Activated CD8-positive, alpha-beta memory T cell treated with anti-CD3 and anti-CD28 coated beads for 48 hours (primary cell): ENCODE results near the gene CNTN4.
"Not testable (repeated sequence)": the region's sequence is repeated elsewhere in the genome, so short reads cannot be mapped to it uniquely, and the experiment has no call there.

Experiments used
- DNase-seq, 3 experiments: peaks; one replicate each; pipeline ENCODE4 v3.0.0-alpha.2; 2020; ENCODE audit warnings: low read depth in 2 of 3, low spot score in 2 of 3

CNTN4 gene

DNA sequence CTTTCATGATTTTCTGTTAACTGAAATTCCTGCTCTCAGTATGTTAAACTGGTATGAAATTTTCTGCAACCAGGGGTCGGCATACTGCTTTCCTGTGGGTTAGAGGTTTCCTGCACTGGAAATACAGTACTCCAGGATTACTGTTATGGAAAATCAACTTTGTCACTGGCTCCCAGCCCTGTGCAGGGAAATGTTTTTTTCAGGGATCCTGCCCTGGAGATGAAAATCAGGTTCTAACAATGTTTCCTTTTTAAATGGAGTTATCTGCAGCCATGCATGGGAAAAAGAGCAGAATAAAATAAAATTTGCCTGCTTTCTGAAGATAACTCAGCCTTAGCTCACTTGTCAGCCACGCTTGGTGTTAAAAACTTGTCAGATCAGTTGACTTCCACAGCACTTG is 791.1 kb downstream of the CNTN4 start:
- DNase-seq, result no peak

DNA sequence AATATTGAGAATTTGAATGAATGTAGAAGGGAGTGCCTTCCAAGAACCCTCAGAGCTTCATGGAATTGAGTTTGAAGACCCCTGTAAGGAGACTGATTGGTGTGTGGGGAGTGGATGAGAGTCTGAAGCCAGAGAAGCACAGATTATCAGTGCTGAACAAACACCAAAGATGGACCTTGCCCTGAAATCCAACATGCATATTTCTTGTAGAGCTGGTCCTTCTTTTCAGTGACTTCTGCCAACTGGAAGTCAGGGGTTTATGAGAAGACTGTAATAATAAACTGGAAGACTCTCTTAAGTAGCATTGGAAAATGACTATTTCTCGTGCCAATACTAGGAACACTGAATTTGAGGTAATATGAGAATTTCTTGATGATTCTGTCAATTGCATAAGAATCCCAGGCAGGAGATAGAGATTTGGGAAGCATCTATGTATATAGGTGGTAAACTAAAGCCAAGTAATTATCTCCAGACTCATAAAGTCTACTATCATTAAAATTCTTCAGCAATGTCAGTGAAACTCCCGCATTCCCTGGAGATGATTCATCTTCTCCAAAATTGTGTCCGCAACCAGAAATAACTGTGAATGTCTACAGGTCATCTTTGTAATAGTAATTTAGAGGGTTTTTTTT is 797.8 kb downstream of the CNTN4 start:
- no peak for DNase-seq

DNA sequence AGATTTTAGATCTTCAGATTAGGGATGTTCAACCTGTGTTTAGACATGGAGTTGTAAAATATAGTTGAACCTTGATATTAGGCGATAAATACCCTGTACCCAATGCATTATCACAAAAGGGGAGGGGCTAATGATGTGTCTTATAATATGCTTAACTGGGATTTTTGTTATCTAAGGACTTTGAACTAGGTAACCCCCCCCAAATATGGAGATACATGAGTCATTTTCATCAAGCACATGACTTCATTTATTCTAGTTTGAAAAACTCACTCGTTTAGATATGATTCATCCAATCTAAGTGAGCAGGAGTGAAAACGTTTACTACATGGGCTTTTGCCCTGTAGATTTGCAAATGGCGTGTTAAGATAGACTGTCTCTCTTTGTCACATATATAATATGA is 799.2 kb downstream of the CNTN4 start:
- DNase-seq, result no peak

- DNase-seq, result no peak
Measured at GRCh38 chr3:2898591-2899353, 800.1 kb downstream of the CNTN4 start.

GRCh38 chr3:2904054-2904453 is 805.4 kb downstream of the CNTN4 start:
- DNase-seq, result no peak

DNA sequence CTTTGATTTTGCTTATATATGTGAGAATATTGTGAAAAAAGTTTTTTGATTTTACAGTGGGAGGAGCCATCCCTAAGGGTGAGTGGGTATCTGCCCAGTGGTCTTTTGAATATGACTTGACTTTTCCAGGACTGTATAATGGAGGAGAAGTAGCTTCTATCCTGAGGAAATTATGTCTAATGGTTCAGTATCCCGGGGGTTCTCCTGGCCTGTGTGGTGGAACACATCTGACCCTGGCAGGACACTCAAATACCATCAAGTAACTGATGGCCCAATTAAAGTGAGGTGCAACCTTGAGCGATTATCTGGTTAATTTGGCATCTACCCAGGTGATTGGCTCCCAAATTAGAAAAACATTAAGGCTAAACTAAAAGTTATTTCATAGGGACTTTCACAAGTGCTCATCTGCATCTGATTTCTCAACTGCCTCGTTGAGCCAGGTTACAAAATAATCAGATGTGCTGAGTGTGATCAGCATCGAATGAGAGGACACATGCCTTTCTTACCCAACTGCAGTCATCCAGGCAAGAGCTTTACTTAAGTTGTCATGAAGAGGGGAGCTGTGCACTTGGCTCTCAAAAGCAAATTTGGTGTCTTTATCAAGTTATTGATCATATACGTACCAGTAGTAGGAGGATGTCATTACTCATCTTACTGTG is 810.2 kb downstream of the CNTN4 start:
- DNase-seq, result no peak

GRCh38 chr3:2910997-2911396 is 812.3 kb downstream of the CNTN4 start:
- DNase-seq, result no peak

DNA sequence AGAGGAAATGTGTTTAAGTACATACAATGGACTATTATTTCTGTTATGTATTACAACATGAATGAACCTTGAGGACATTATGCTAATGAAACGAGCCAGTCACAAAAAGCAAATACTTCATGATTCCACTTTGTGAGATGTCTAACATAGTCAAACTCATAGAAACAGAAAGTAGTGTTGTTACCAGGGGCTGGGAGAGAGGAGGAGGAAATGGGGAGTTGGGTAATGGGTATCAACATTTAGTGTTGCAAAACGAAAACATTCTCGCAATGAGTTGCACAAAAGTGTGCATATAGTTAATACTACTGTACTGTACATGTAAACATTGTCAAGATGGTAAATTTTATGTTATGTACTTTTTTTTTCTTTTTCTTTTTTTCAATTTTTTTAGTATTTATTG is 817.2 kb downstream of the CNTN4 start:
- DNase-seq, result no peak

GRCh38 chr3:2916640-2917039 is 818.0 kb downstream of the CNTN4 start:
- not testable (repeated sequence) for DNase-seq

- DNase-seq, result no peak
Measured at GRCh38 chr3:2920103-2920502, 821.4 kb downstream of the CNTN4 start.

DNA sequence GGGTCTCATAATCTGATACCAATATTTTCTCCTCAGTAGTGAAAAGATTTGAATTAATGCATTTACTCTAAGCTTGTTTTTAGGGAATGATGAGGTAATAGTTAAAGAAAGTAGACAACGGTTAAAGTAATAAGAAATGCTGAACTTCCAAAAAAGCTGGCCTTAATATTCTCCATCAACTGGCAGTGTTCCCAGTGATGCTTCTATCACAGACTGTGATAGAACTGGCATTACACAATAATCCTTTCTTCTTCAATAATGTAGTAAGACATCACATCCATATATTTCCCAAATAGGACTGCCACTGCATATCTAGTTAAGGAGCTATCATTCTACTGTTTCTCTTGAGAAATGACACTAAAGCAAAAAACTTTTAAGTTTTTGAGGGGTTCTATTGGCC is 822.8 kb downstream of the CNTN4 start:
- no peak for DNase-seq

DNA sequence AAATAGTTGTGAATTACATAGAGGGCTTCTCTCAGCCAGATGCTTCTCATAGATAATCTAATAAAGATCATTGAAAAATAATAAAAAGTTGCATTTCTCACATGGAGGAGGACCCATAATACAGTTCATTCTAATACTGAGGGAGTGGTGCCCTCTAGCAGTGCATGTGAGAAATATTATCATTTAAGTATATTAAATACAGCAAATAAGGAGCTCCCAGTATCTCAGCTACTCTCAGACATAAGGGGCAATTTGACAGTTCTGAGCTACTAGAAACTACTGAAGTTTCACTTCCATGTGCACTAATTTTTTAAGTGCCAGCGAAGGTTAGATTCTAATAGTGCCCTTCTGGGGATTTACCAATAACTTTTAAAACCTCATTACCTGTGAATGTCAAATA is 823.2 kb downstream of the CNTN4 start:
- no peak for DNase-seq

DNA sequence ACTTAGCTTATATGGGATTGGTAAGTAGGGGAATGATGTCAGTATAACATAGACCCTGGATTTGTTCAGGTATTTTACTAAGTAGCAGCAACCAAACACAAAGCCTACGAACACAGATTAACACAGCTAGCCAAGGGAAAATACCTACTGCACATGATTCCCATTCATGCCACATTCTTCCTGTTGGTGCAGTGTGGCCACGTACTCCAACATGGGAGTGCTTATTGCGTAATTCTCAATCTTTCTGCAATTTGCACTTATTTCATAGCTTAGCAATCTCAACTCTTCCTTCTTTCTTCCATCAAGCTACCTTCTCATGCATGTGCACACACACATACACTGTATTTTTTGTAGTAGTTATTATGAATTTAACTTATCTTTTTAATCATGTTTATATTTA is 824.7 kb downstream of the CNTN4 start:
- no peak for DNase-seq

DNA sequence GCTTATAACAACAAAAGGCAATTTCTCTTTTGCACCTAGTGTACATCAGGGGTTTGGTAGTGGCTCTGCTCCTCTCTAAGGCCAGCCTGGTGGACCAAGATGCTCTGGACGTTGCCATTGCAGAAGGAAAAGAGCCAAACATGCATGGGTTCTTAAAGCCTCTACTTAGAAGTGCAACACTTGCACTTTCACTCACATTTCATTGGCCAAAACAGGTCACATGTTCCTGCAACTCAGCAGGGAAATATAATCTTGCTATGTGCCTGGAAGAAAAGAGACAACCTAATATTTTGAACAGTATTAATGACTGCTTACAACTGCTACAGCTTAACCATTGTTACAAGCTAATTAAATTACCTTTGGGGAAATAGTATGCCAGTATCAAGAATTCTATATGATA is 828.6 kb downstream of the CNTN4 start:
- no peak for DNase-seq

DNA sequence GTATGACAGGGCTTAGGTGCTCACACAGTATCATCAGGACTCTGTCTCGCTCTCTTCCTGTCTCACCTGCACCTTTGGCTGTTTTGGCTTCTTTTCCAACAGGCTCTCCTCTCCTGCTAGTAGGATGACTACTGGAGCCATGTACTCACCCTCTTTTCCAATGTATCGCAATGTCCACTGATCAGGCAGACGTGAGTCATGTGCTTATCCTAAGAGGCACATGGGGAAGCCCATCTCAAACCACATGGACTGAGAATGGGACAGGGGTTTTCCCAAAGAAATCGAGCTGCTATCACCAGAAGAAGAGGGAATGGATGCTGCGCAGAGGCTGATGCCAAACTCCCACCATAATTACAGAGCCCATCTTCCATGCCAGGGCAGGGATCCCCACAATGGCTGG is 830.9 kb downstream of the CNTN4 start:
- DNase-seq, result no peak

DNA sequence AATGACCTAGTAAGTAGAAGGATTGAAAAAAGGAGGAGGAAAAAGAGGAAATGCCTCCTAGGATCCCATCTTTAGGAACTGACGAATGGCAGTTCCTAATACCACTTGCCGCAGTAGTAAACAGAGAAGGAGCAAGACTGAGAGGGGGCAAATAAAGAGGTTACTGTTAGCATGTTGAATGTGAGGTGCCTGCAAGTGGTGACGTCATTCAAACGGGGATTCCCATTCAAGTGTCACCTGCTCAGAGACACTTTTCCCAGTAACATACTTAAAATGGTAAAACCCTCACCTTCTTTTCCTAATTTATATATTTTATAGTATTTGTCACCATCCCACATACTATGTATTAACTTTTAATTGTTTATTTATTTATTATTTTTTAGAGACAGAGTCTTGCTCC is 832.6 kb downstream of the CNTN4 start:
- DNase-seq, result no peak

- DNase-seq, result no peak
Measured at GRCh38 chr3:2934541-2934940, 835.9 kb downstream of the CNTN4 start.

DNA sequence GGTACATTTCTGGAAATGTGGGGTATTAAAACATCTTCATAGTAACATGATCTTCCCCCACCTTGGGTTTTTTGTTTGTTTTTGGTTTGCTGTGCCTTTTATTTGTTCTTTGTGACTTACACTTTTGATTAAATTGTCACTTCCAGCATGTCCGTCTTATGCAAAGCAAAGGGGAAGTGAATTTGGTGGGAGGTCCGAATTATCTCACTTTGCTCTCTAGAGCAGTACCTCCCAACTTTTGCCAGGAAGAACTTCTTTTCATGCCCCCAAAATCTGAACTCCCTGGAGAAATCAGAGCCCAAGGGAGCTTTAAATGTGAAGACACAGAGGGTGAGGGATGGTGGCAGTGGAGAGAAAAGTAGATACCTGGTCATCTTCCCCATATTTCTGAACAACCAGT is 838.4 kb downstream of the CNTN4 start:
- DNase-seq, result no peak

GRCh38 chr3:2937592-2937991 is 838.9 kb downstream of the CNTN4 start:
- no peak for DNase-seq

GRCh38 chr3:2938711-2939110 is 840.0 kb downstream of the CNTN4 start:
- no peak for DNase-seq

DNA sequence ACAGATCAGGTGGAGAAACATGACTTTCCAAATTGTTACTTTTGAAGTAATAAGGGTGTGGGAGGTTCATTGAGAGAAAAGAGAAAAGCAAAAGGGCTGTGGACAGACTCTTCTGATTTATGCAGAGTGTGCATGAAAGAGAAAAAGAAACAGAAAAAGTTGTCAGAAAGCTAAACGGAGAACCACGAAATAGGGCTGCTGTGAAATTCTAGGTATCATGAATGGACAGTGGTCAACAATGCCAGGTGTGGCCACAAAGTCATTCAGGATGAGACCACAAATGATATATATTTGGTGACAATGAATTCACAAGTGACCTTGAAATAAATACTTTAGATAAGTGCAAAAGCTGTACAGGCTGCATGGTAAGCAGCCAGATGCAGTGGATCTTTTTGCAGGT is 841.4 kb downstream of the CNTN4 start:
- DNase-seq, result no peak

GRCh38 chr3:2944628-2945027 is 846.0 kb downstream of the CNTN4 start:
- DNase-seq, result no peak

DNA sequence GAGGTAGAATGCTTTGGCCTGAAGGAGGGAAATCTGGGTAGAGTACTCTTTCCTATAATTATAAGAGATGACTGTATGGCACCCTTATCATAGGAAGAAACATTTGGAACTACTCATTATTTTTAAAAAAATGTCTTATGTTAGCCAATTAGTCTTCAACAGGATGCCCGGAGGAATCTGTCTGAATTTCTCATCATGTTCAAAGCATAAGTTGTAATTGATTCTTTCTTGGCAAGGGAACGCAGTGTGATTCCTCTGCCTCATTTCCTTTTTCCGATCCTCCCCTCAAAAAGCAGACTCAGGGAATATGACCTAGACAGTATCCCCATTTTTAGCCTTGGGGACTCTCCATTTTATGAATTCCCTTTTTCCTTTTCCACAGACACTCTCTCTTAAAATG is 846.5 kb downstream of the CNTN4 start:
- no peak for DNase-seq
